GM19397 (cell line): ENCODE measurements around the gene GOLGA1.
"Not testable (repeated sequence)": the region's sequence is repeated elsewhere in the genome, so short reads cannot be mapped to it uniquely, and the experiment has no call there.

Experiments used
- ATAC-seq: cut with Tn5 transposase; IDR thresholded peaks from one replicate; pipeline ENCODE4 v1.9.1; 2021; ENCODE audit warnings: mild to moderate bottlenecking, moderate library complexity; ENCODE audit not compliant: unreplicated experiment

Gene GOLGA1

GRCh38 chr9:124841075-124841821 lies 99.6 kb downstream of the GOLGA1 start:
- ATAC-seq: no peak

- ATAC-seq: no peak
Observed at GRCh38 chr9:124840300-124840833, 100.5 kb downstream of the GOLGA1 start.

- ATAC-seq: no peak
Observed at GRCh38 chr9:124839612-124840299, 101.1 kb downstream of the GOLGA1 start.

- not testable (repeated sequence) for ATAC-seq
Observed at GRCh38 chr9:124838567-124839275, 102.2 kb downstream of the GOLGA1 start.

- not testable (repeated sequence) for ATAC-seq
Observed at GRCh38 chr9:124838132-124838531, 102.8 kb downstream of the GOLGA1 start.

- no peak for ATAC-seq
Observed at GRCh38 chr9:124835026-124835557, 105.8 kb downstream of the GOLGA1 start.

GRCh38 chr9:124834591-124834990 lies 106.3 kb downstream of the GOLGA1 start:
- ATAC-seq: no peak

GRCh38 chr9:124831642-124832364 lies 109.1 kb downstream of the GOLGA1 start:
- no peak for ATAC-seq

- ATAC-seq: no peak
Observed at GRCh38 chr9:124830593-124830992, 110.3 kb downstream of the GOLGA1 start.

- ATAC-seq: no peak
Observed at GRCh38 chr9:124829334-124829669, 111.6 kb downstream of the GOLGA1 start.

- ATAC-seq: no peak
Observed at GRCh38 chr9:124828489-124829333, 112.2 kb downstream of the GOLGA1 start.
